T-cell (primary cell): ENCODE results near the gene PLVAP. TPM values are rescaled to one million over a fixed set of nuclear protein-coding genes. Genes with fewer than 3 reads are reported as not detected.

ENCODE experiments used
- ATAC-seq, 4 experiments: fragments of 200-7000 bp in 3 of 4; fragments of 150-1000 bp in 1 of 4; cut with Tn5 transposase; replicated peaks in 1 of 4; 1 replicate in 3 of 4; 2 replicates in 1 of 4; pipeline ENCODE4 v1.10.0; 2021; ENCODE audit warnings: moderate library complexity in 3 of 4, mild to moderate bottlenecking in 2 of 4, moderate number of reproducible peaks in 1 of 4
- CTCF ChIA-PET, 2 donors: fragments of 300-600 bp; sonication (Branson Sonifier 250); formaldehyde crosslinking; loops; one replicate each; lab custom pipeline; 2022; ENCODE audit warnings: antibody characterized with exemption in 2 of 2; lab: Charles Lee
- POLR2A ChIA-PET, 2 donors: fragments of 300-600 bp; sonication (Branson Sonifier 250); formaldehyde crosslinking; loops; one replicate each; lab custom pipeline; 2022; ENCODE audit warnings: antibody characterized with exemption in 2 of 2; lab: Charles Lee
- DNase-seq, 35 experiments: peaks; one replicate each; pipeline versions ENCODE4 v3.0.0 to v3.0.0-alpha.2; 2013 to 2023
- H3K27ac ChIP-seq: one replicate; pipeline ENCODE4 v1.5.1; 2013; ENCODE audit warnings: low read length
- H3K27me3 ChIP-seq, 2 experiments: replicated peaks in 1 of 2; 1 replicate in 1 of 2; 2 replicates in 1 of 2; pipeline versions ENCODE4 v1.6.1 to v1.7.0; 2013; ENCODE audit warnings: low read length in 1 of 2, mixed read lengths in 1 of 2; ENCODE audit not compliant: control insufficient read depth in 2 of 2, insufficient read depth in 2 of 2; ENCODE audit errors: extremely low read depth in 1 of 2
- H3K36me3 ChIP-seq, 2 donors: 1 replicate in 1 of 2; 2 replicates in 1 of 2; pipeline versions ENCODE4 v1.6.1 to v1.7.0; 2013; ENCODE audit warnings: low read length in 1 of 2; ENCODE audit not compliant: control insufficient read depth in 2 of 2, insufficient read depth in 1 of 2; ENCODE audit errors: extremely low read depth in 1 of 2
- H3K4me1 ChIP-seq, 2 experiments: 1 replicate in 1 of 2; 2 replicates in 1 of 2; pipeline versions ENCODE4 v1.6.1 to v1.7.0; 2013; ENCODE audit warnings: low read length in 2 of 2, mixed read lengths in 1 of 2; ENCODE audit not compliant: insufficient read depth in 2 of 2, control insufficient read depth in 1 of 2; ENCODE audit errors: extremely low read depth in 1 of 2
- H3K4me3 ChIP-seq, 2 donors: 1 replicate in 1 of 2; 2 replicates in 1 of 2; pipeline versions ENCODE4 v1.5.1 to v1.7.0; 2013; ENCODE audit warnings: mild to moderate bottlenecking in 2 of 2, low read length in 1 of 2, moderate library complexity in 1 of 2; ENCODE audit not compliant: control insufficient read depth in 1 of 2; ENCODE audit errors: extremely low read depth in 1 of 2
- H3K9me3 ChIP-seq: 2 replicates; pipeline ENCODE4 v1.7.0; 2013
- H3K27ac Mint-ChIP-seq, 2 donors: one replicate each; pipeline ENCODE4 v1.8.0; 2020 to 2021; ENCODE audit warnings: mild to moderate bottlenecking in 2 of 2, mixed read lengths in 2 of 2
- H3K27me3 Mint-ChIP-seq, 2 donors: one replicate each; pipeline ENCODE4 v1.8.0; 2021 to 2022; ENCODE audit warnings: mixed read lengths in 2 of 2
- H3K36me3 Mint-ChIP-seq: one replicate; pipeline ENCODE4 v1.8.0; 2021; ENCODE audit warnings: mixed read lengths
- H3K4me1 Mint-ChIP-seq, 3 donors: one replicate each; pipeline ENCODE4 v1.8.0; 2020 to 2022; ENCODE audit warnings: mixed read lengths in 3 of 3, mild to moderate bottlenecking in 1 of 3
- H3K4me3 Mint-ChIP-seq, 3 donors: one replicate each; pipeline ENCODE4 v1.8.0; 2020 to 2022; ENCODE audit warnings: mild to moderate bottlenecking in 3 of 3, mixed read lengths in 3 of 3, moderate library complexity in 3 of 3
- H3K9me3 Mint-ChIP-seq, 3 donors: one replicate each; pipeline ENCODE4 v1.8.0; 2020 to 2022; ENCODE audit warnings: mixed read lengths in 3 of 3
- WGBS: methylation state at CpG from one replicate; pipeline ENCODE4 v1.1.5; 2013; ENCODE audit warnings: missing lambda C conversion rate; ENCODE audit not compliant: insufficient coverage; 5-methylcytosine and 5-hydroxymethylcytosine counted together
- total RNA-seq, 35 experiments: library from RNA in 6 of 35; stranded (reverse) in 6 of 35; fragments of 120-200 nt in 1 of 35; gene quantifications; one replicate each; pipeline versions ENCODE4 v1.2.1 to v1.2.4 and lab custom pipeline; 2013 to 2026

The PLVAP gene
- total RNA-seq, 5 donors from 2014 or later (not counting 1 experiment from before 2014, with no cell fraction given): 0.19 to 0.86 (median 0.48) TPM; not detected in 1

- ATAC-seq: no peak
- DNase-seq: no peak
- H3K4me3 Mint-ChIP-seq: no peak overlapping the region
- H3K9me3 Mint-ChIP-seq: no peaks in the 10 kb centered on the region
- no peaks in the 10 kb centered on the region for H3K27me3 Mint-ChIP-seq
- H3K4me1 Mint-ChIP-seq: peaks cover 26 to 40% (median 26%) of the 10 kb centered on the region in 3 donors
- peaks cover 15% of the 10 kb centered on the region for H3K36me3 Mint-ChIP-seq
- H3K4me3 ChIP-seq: no peak overlapping the region
- H3K27me3 ChIP-seq: no peaks in the 10 kb centered on the region
- CTCF ChIA-PET: interaction anchor here in 1 of 2 donors (0.7 kb wide), 1 partner anchor 58 kb away, joined by 4 read pairs; no protein-coding TSS in a partner anchor
- H3K27ac Mint-ChIP-seq: no peak overlapping the region
- no CpG with 5 or more reads among the region's 9 CpGs for WGBS
- H3K4me1 ChIP-seq: peaks cover 9 to 30% of the 10 kb centered on the region in 2 experiments
- H3K27ac ChIP-seq: no peak overlapping the region
- POLR2A ChIA-PET: interaction anchor here in 1 of 2 donors (0.6 kb wide), 3 partner anchors 113 to 690 kb away, joined by 4 to 11 read pairs (median 7); no protein-coding TSS in a partner anchor
- peaks cover 0 to 23% of the 10 kb centered on the region in 2 donors for H3K36me3 ChIP-seq
- H3K9me3 ChIP-seq: no peaks in the 10 kb centered on the region
Measured at GRCh38 chr19:17409990-17410389, 32.8 kb upstream of the PLVAP start.

DNA sequence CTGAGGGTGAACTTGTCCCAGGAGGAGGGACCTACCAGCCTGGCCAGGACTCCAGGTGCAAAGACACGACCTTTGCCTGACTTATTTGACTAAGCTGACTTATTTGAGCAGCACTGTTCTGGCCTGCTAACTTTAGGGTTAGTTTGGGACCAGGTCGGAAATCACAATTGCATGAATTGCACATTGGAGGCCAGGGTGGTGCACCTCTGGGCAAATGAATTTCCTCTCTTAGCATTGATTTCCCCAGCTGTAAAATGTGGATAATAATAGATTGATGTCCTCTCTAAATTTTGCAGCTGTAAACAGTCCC, 29.7 kb upstream of the PLVAP start:
- POLR2A ChIA-PET: interaction anchor here in 1 of 2 donors (0.5 to 0.6 kb wide), 2 partner anchors 13 to 682 kb away, joined by 3 to 6 read pairs; no protein-coding TSS in a partner anchor

DNA sequence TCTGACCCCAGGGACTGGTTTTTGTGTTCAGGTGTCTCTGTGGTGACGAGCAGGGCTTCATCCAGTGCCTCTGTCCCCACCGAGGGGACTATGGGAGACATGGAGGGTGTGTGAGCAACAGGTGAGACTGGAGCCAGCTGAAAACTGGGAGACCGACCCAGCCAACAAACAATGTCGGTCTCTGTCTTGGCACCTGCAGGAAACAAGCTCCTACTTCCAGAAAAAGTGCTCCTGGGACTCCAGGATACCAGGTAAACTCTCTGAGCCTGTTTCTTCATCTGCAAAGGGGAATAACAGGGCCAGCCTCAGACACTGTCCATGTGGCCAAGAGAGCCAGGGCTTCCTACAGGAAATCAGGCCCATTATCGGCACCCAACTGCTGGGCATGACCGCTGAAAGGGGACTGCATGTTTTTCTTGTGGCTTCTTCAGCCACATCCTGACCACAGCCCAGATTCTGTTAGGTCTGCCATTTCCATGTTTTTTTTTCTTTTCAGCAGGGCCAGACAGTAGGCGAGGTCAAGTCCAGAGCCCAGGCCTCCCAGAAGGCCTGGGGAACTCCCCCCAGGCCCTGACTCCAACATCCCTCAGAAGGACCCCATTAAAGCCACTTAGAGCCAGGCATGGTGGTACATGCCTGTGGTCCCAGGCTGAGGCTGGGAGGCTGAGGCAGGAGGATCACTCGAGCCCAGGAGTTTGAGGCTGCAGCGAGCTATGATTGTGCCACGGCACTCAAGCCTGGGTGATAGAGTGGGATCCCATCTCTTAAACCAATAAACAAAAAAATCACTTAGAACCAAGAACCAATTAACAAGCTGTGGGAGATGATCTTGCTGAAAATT, 29.1 kb upstream of the PLVAP start:
- H3K4me3 ChIP-seq: peak overlapping the region; percentile 64 to 67
- no peaks in the 10 kb centered on the region for H3K9me3 Mint-ChIP-seq

More for the DNA sequence above, 29.7 kb upstream of the PLVAP start:
- no peak for DNase-seq
- no peaks in the 10 kb centered on the region for H3K9me3 Mint-ChIP-seq
- peaks cover 32 to 52% (median 35%) of the 10 kb centered on the region in 3 donors for H3K4me1 Mint-ChIP-seq
- H3K4me3 Mint-ChIP-seq: peak overlapping the region; percentile 89 to 93 (median 89)
- Histone ChIP-seq H3K9me3 (no peaks in the 10 kb centered on the region), H3K4me3 (peak overlapping the region; percentile 64 to 67), H3K4me1 (peaks cover 12 to 52% of the 10 kb centered on the region in 2 experiments), H3K27me3 (no peaks in the 10 kb centered on the region), H3K27ac (peak overlapping the region; percentile 81), H3K36me3 (peaks cover 0 to 13% of the 10 kb centered on the region in 2 donors)
- WGBS: 0% methylated on average over 1 of the region's 2 CpGs
- CTCF ChIA-PET: interaction anchor here in 1 of 2 donors (1.4 to 1.6 kb wide), 2 partner anchors 13 to 15 kb away, joined by 5 read pairs; partner anchors contain the start of gene MVB12A
- ATAC-seq: no peak
- peaks cover 4% of the 10 kb centered on the region for H3K36me3 Mint-ChIP-seq
- no peaks in the 10 kb centered on the region for H3K27me3 Mint-ChIP-seq
- H3K27ac Mint-ChIP-seq: peak overlapping the region; percentile 95 to 97

DNA sequence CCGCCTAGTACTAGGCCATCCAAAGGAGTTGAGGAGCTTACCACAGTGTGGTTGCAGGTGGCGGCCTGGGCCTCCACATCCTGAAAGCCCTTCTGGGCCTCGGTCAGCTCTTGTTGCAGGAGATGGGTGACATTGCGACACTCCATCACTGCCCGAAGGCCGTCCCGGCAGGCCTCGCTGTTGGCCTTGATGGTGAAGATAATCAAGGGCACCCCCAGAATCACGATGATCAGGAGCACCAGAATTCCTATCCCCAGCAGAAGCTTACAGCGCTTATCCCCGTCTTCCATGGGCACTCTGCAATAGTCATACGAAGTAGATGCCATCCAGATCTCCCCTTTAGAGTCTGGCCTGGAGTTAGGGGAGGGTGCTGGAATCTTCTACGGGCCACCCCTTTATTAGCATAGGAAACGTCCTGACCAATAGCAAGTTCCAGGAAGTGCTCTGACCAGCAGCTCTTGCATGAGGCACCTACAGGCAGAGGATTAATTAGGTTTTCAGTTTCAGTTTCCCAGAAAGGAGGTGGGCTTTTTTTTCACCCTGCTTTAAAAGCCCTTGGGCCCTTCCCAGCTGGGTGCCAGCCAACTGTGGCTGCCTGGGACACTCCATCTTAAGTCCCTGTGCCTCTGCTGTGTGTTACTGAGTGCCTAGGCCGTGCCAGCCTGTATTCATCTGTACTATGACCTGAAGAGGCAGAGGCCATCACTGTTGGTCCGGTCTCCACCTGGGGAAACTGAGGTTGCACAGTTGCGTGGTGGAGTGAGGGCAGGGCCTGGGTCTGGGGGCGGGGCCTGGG, 28.3 kb upstream of the PLVAP start, which contains the start of gene BST2:
Gene BST2, minus strand, starts transcription at position 381 of the 796 bp plus-strand sequence. Its CDS starts 55 bp downstream, at position 326.
- Mint-ChIP-seq H3K27ac (peak within 1 kb of the TSS; percentile 95 to 97), H3K27me3 (no peaks in the 10 kb centered on the region), H3K4me1 (peaks cover 32 to 53% (median 33%) of the 10 kb centered on the region in 3 donors), H3K4me3 (peak within 1 kb of the TSS; percentile 89 to 93 (median 89)), H3K36me3 (peaks cover 4% of the 10 kb centered on the region), H3K9me3 (no peaks in the 10 kb centered on the region)
- H3K27me3 ChIP-seq: no peaks in the 10 kb centered on the region
- H3K4me3 ChIP-seq: peak within 1 kb of the TSS; percentile 64 to 67
- peaks cover 0 to 13% of the 10 kb centered on the region in 2 donors for H3K36me3 ChIP-seq
- H3K4me1 ChIP-seq: peaks cover 12 to 52% of the 10 kb centered on the region in 2 experiments
- ATAC-seq (peak; percentile 80 to 88 (median 84)), DNase-seq (peak in 26 of 35 experiments; percentile 16 to 80 (median 32))
- H3K9me3 ChIP-seq: no peaks in the 10 kb centered on the region
- H3K27ac ChIP-seq: peak within 1 kb of the TSS; percentile 81
- ChIA-PET POLR2A (interaction anchor here in 1 of 2 donors (1.1 kb wide), 1 partner anchor 14 kb away, joined by 3 read pairs; no protein-coding TSS in a partner anchor), CTCF (interaction anchor here in 1 of 2 donors (0.6 to 1.6 kb wide), 7 partner anchors 9 to 201 kb away, joined by 3 to 5 read pairs (median 4); partner anchors contain the start of genes DDA1 and MVB12A)
- WGBS: 0% methylated on average over 10 of the region's 18 CpGs

More for the DNA sequence above, 29.1 kb upstream of the PLVAP start:
- peaks cover 0 to 13% of the 10 kb centered on the region in 2 donors for H3K36me3 ChIP-seq
- H3K4me1 ChIP-seq: peaks cover 12 to 52% of the 10 kb centered on the region in 2 experiments
- peak overlapping the region; percentile 81 for H3K27ac ChIP-seq
- H3K4me1 Mint-ChIP-seq: peaks cover 32 to 53% (median 33%) of the 10 kb centered on the region in 3 donors
- peak overlapping the region; percentile 89 to 93 (median 89) for H3K4me3 Mint-ChIP-seq
- no peaks in the 10 kb centered on the region for H3K27me3 ChIP-seq
- WGBS: 3% methylated on average over 5 of the region's 10 CpGs
- H3K9me3 ChIP-seq: no peaks in the 10 kb centered on the region
- DNase-seq (peak in 1 of 35 experiments; percentile 29), ATAC-seq (peak in 2 of 4 experiments; percentile 11 to 12)
- POLR2A ChIA-PET: interaction anchor here (0.6 to 1.1 kb wide), 2 partner anchors 13 kb away, joined by 3 read pairs; no protein-coding TSS in a partner anchor
- peak overlapping the region; percentile 95 to 97 for H3K27ac Mint-ChIP-seq
- H3K27me3 Mint-ChIP-seq: no peaks in the 10 kb centered on the region
- CTCF ChIA-PET: interaction anchor here (0.6 to 1.6 kb wide), 6 partner anchors 10 to 97 kb away, joined by 3 to 5 read pairs (median 4); partner anchors contain the start of genes DDA1 (in 1 of the 2) and MVB12A (in 1 of the 2)
- H3K36me3 Mint-ChIP-seq: peaks cover 5% of the 10 kb centered on the region

- Histone ChIP-seq H3K27ac (peak overlapping the region; percentile 81), H3K4me3 (peak overlapping the region; percentile 64 to 67), H3K36me3 (peaks cover 0 to 13% of the 10 kb centered on the region in 2 donors), H3K27me3 (no peaks in the 10 kb centered on the region), H3K4me1 (peaks cover 12 to 52% of the 10 kb centered on the region in 2 experiments), H3K9me3 (no peaks in the 10 kb centered on the region)
- ATAC-seq (peak in 2 of 4 experiments; percentile 4), DNase-seq (no peak)
- 40% methylated on average over 1 of the region's 7 CpGs for WGBS
- peaks cover 4% of the 10 kb centered on the region for H3K36me3 Mint-ChIP-seq
- ChIA-PET POLR2A (interaction anchor here in 1 of 2 donors (1.1 kb wide), 1 partner anchor 15 kb away, joined by 3 read pairs; no protein-coding TSS in a partner anchor), CTCF (interaction anchor here in 1 of 2 donors (0.6 to 1.3 kb wide), 5 partner anchors 12 to 201 kb away, joined by 3 to 7 read pairs (median 4); partner anchors contain the start of gene DDA1)
- no peaks in the 10 kb centered on the region for H3K9me3 Mint-ChIP-seq
- H3K4me1 Mint-ChIP-seq: peaks cover 32 to 52% (median 33%) of the 10 kb centered on the region in 3 donors
- H3K4me3 Mint-ChIP-seq: peak overlapping the region; percentile 89 to 93 (median 89)
- H3K27me3 Mint-ChIP-seq: no peaks in the 10 kb centered on the region
- peak overlapping the region; percentile 95 to 97 for H3K27ac Mint-ChIP-seq
Measured at GRCh38 chr19:17404621-17405249, 27.6 kb upstream of the PLVAP start.
